IPS-NIHi7 (cell line): ENCODE measurements around the gene MYH10.

ENCODE experiments used
- DNase-seq: peaks from one replicate; pipeline ENCODE4 v3.0.0; 2012; ENCODE audit warnings: mixed read lengths; ENCODE audit errors: extremely low spot score

Gene MYH10

DNA sequence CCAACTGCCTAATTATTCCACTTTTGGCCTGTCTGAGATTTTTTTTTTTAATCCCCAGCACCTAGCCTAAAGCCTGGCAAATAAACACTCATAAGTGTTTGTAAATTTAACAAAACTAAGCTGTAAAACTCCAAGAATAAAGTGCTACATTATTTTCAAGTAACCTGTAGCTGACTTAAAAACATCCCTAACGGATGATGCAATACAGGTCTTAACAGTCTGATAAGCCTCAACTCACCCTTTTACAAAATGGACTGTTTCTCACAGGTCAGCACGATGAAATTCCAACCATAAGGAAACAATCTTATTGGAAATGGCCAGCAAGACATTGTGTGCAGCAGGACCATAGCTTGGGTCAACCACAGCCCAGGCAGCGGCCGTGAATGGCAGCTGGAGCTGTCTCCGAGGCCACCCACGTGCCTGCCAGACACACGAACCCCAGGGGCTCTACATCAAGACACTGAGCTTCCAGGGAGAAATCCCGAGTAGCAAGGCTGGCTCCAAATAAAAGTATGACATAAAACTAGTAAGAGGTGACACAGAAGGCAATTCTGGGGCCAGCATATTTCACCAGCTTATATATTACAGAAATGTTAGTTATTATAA lies 135.9 kb downstream of the MYH10 start:
- no peak for DNase-seq

DNA sequence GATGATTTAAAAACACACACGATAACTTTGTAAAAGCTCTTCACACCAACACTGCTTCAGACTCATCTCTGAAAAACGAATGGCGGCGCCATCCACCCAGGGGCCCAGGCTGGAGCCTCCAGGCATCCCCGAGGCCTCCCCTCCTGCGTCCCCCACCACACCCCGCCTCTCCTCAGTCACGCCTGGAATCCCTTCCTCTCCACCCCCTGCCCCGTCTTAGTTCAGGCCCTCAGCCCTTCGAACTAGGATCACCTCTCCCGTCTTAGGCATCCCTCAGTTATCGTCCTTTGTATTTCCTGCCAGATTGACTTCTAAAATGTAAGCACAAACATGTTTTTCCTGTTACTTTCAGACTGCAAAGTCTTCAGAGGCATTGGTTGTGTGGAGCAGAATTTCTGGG lies 136.5 kb downstream of the MYH10 start:
- DNase-seq, result no peak

DNA sequence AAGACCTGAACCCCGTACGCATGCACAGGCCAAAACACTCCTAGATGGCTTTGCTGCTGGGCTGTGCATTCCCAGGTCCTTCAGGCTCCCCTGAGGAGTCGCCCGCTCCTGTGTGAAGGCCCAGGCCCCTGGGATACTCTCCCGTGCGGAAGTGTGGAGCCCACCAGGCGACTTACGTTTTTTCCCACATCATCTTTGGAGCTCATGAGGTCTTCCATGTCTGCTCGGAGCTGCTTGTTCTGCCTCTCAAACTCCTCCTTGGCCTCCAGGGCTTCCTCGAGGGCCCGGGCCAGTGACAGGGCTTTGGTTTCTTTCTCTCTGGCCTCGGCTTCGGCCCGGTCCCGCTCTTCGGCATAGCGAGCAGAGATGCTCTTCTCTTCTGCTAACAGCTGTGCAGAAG lies 138.4 kb downstream of the MYH10 start:
- no peak for DNase-seq

DNA sequence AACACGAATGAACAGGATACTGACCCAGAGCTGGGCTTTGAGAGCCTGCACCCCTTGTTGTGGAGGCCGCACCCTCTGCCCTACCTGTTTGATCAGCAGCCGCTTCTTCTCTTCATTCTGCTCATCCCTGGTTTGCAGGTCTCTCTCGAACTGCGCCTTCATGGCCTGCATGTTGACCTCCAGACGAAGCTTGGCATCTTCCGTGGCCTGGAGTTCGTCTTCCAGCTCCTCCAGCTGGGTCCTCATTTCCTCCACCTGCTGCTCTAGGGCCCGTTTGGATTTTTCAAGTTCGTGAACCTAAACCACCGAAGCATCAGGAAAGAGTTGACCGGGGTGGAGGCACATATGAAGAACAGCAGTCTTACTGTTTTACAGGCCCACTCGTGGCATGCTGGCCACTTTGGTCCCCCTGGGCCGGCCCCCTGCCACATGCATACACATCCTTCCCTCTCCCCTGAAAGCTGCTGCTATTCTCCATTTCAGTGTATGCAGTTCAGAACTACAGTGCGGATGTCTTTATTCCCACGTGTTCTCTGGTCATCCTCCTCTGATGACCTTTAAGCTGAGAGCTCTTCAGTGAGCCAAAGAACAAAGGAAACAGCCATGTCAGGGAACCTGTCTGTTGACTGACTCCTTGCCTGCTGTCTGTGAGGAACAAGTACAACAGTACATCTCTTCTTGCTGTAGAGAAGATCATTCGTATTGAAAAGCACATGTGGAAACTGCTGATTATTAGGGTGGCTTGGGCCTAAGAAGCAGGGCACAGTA lies 140.1 kb downstream of the MYH10 start:
- DNase-seq, result no peak

DNA sequence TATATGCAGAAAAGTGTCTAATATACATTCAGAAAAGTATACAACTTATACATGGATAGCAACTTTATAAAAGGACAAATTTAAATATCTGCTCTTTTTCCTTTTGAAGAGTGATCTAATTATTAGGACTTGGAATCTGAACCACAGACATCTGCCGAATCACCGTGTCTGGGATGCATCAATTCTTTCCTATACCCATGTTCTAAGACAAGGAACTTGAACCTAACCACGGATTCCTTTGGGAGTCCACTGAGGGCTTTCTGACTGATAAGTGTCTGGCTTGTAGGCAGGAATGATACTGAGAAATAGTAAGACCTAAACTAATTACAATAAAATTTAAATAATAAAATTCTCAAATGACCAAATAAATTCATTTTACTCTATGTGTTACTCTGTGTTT lies 140.7 kb downstream of the MYH10 start:
- no peak for DNase-seq

DNA sequence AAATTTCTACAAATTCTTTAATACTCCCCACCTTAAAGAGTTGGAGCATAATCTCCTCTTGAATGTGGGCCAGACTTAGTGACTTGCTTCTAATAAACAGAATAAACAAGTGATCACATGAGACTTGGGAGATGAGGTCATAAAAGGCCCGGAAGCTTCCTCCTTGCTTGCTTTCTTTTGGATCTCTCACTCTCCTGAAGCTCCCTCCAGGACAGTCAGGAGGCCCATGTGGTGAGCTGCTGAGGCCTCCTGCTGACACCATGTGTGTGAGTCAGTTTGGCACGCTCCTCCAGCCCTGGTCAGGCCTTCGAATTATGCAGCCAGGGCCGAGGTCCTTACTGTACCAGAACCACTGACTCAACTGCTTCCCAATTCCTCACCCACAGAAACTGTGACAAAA lies 141.6 kb downstream of the MYH10 start:
- no peak for DNase-seq

GRCh38 chr17:8488491-8488890 lies 142.0 kb downstream of the MYH10 start:
- no peak for DNase-seq

DNA sequence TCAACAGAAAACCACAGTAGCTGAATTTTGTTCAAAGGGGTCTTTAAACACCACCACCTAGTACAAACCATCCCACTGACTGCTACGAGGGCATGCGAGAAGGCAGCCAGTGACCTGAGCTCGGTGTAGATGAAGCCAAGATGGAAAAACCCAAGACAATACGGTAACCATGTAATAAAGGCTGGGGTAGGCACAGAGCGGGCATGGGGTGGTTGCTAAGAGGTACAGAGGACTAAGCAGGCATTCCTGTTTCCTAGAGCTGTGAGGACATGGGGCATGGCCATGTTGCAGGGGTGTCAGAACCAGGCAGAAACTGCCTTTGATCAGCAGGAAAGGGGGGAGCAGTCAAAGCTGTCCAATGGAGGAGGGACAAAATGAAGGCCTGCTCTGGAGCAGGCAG lies 142.8 kb downstream of the MYH10 start:
- no peak for DNase-seq

GRCh38 chr17:8487130-8487645 lies 143.3 kb downstream of the MYH10 start:
- DNase-seq, result no peak

- no peak for DNase-seq
Observed at GRCh38 chr17:8485491-8485890, 145.0 kb downstream of the MYH10 start.

DNA sequence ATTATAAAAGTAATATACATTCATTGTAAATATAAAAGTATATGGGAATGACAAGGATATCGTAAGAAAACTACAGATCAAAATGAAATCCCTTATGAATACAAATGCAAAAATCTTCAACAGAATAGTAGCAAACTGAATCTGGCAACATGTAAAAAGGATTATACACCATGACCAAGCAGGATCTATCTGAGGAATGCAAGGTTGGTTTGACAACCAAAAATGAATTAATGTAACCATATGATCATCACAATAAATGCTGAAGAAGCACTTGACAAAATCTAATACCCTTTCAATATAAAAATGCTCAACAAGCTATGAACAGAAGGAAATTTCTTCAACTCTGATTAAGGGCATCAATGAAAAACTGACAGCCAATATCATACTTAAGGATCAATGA lies 146.1 kb downstream of the MYH10 start:
- DNase-seq, result no peak

DNA sequence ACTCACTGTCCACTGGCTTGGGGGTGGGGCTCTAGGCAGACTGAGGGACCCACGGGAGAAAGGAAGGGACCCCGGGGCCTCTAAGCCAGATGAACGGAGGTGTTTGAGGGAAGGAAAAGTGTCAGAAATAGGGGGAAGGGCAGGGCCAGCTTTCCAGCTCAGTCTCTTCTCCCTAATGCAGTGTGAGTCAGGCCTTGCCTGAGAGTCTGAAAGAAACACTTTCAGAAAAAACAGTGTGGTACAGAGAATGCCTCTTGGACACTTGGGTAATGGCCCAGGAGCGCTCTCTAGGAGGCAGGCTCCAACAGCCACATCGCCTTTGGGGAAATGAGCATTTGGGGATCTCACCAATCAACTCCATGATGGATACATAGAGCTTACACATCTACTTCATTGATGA lies 148.0 kb downstream of the MYH10 start:
- DNase-seq, result no peak

GRCh38 chr17:8481703-8482102 lies 148.8 kb downstream of the MYH10 start:
- DNase-seq, result no peak

DNA sequence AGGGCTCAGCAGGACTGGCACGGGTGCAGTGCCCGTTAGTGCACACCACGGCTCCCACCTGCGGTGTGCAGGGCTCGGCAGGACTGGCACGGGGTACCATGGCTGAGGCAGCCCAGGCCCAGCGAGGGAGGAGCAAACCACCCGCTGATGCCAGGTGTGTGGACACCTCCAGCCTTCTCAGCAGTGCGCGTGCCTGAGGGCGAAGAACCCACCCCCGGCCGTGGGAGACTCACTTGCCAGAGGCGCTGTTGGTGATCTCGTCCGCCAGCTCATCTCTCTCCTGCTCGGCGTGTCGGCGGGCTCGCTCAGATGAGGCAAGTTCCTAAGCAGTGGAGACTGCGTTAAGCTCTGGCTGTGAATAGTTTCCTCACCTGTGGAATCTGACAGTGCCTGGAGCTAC lies 149.4 kb downstream of the MYH10 start:
- no peak for DNase-seq

- no peak for DNase-seq
Observed at GRCh38 chr17:8480011-8480976, 150.2 kb downstream of the MYH10 start.

- no peak for DNase-seq
Observed at GRCh38 chr17:8479431-8479947, 151.0 kb downstream of the MYH10 start.

- DNase-seq, result no peak
Observed at GRCh38 chr17:8477715-8478441, 152.6 kb downstream of the MYH10 start.

GRCh38 chr17:8477171-8477570 lies 153.4 kb downstream of the MYH10 start:
- no peak for DNase-seq

DNA sequence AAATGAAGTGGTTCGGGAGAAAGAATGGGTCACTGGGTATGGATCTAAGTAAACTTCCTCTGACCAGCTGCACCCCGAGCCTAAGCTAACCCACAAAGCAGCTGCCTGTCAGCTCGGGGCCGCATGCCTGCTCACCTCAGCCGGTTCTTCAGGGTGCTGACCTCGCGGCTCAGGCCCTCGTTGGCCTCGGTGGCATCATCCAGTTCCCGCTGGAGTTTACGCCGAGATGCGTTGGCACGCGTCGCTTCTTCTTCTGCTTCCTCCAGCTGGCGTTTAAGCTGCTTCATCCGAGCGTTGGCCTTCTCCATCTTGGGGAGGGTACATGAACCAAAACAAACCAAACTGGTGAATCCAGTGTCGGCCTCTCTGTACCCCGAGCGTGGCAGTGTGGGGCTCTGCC lies 153.8 kb downstream of the MYH10 start:
- DNase-seq, result no peak

DNA sequence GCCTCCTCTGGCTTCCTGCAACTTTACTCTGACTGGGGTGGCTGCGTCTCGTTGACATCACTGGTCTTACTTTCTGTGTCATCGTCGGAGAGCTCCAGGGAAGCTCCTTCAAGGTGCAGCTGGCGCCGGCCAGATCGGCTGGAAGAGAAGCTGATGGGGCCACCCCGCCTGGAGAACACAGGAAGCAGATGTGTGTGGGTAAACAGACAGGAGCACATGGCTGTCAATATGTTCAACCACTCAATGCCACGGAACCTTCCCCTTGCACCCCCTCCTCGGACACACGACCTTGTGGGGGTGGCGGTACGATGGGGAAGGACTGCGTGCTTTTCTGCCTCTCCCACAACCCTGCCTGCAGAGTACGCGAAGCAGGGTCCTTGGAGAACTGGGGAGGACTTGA lies 154.7 kb downstream of the MYH10 start:
- DNase-seq, result no peak

GRCh38 chr17:8475227-8475626 lies 155.3 kb downstream of the MYH10 start:
- DNase-seq, result no peak
